Activated T-cell treated with anti-CD3 and anti-CD28 coated beads, Interleukin-2, amount 50 U/mL, for 24 hours (primary cell): Measurements from ENCODE around the gene LGALS9.

Source experiments
- DNase-seq: peaks from one replicate; pipeline ENCODE4 v3.0.0-alpha.2; 2020
- H3K27ac Mint-ChIP-seq: 2 replicates; pipeline ENCODE4 v1.8.0; 2020; ENCODE audit warnings: mild to moderate bottlenecking, mixed read lengths
- H3K27me3 Mint-ChIP-seq: 2 replicates; pipeline ENCODE4 v1.8.0; 2020; ENCODE audit warnings: mixed read lengths
- H3K36me3 Mint-ChIP-seq: 2 replicates; pipeline ENCODE4 v1.8.0; 2020; ENCODE audit warnings: low read depth, mixed read lengths
- H3K4me1 Mint-ChIP-seq: 2 replicates; pipeline ENCODE4 v1.8.0; 2020; ENCODE audit warnings: low read depth, mixed read lengths
- H3K4me3 Mint-ChIP-seq: 2 replicates; pipeline ENCODE4 v1.8.0; 2020; ENCODE audit warnings: mild to moderate bottlenecking, moderate library complexity, mixed read lengths
- H3K9me3 Mint-ChIP-seq: 2 replicates; pipeline ENCODE4 v1.8.0; 2020; ENCODE audit warnings: mixed read lengths

The LGALS9 gene

DNA sequence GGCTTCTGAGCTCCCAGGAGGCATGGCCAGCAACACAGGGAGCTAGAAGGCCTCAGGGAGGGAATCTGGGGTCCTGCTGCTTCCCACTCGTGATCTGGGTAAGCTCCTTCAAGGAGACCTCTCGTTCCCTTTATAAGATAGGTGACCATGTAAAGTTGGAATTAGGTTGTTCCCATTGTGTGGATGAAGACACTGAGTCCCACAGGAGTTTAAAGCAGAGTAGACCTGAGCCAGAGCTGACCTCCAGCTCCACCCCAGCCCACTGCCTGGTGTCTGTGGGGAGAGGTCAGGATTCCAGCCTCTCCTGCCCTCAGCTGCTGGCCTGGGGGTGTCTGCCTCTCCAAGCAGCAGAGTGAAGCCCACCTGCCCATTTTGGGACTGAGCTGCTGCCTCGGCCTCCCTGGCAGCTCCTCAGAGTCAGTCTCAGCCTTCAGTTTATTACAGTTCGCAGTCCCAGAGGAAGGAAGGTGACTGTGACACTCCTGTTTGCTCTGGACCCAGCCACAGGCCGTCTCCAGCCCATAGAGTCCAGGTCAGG, 33.1 kb upstream of the LGALS9 start:
- Mint-ChIP-seq H3K9me3 (no peaks in the 10 kb centered on the region), H3K4me3 (no peak overlapping the region), H3K36me3 (peaks cover 88% of the 10 kb centered on the region), H3K27ac (no peak overlapping the region), H3K27me3 (no peaks in the 10 kb centered on the region), H3K4me1 (peaks cover 38% of the 10 kb centered on the region)
- no peak for DNase-seq

DNA sequence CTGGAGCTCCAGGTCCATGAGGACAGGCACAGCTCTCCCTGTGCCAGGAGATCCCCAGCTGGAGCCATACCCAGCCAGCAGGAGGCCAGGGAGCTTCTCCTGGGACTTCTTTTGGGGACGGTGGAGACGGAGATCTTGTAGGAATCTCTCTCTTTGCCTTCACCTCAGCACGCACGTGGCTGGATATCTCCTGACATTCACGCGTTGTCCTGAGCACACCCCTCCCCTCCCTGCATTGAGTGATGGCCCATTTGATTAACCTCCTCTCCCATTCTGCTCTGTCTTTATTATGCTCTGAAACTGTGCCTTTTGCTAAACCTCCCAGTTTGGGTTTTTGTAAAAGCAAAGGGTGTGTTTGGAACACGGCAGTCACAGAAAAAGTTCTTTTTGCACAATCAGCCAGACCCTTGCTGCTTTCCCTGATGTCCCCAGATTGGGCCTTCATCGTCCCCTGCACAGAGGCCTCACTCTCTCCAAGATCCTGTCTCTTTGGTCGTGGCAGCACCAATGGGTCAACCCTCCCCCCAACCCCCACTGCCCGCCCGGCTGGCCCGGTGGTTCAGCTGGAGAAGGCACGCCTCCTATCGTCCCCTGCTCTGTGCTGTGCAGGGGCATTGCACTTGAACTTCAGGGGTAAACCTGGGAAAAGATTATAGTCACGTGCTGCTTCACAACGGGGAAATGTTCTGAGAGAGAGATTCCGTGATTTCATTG, 32.5 kb upstream of the LGALS9 start:
- H3K36me3 Mint-ChIP-seq = peaks cover 90% of the 10 kb centered on the region
- DNase-seq = no peak
- no peaks in the 10 kb centered on the region for H3K9me3 Mint-ChIP-seq
- H3K27ac Mint-ChIP-seq = peak overlapping the region; percentile 52
- no peaks in the 10 kb centered on the region for H3K27me3 Mint-ChIP-seq
- H3K4me1 Mint-ChIP-seq = peaks cover 41% of the 10 kb centered on the region
- H3K4me3 Mint-ChIP-seq = no peak overlapping the region

DNA sequence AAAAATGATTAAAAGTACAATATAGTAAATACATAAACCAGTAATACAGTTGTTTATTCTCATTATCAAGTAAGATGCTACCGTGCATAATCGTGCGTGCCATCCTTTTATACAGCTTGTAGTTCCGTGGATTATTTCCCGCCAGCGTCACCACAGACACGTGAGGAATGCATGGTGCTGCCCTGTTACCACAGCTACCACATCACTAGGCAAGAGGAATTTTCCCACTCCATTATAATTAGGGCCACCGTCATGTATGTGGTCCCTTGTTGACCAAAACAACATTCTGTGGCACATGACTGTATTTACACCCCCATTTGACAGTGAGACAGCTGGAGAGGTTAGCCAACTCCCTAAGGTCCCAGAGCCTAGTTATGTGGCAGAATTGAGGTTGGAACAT, 30.5 kb upstream of the LGALS9 start:
- Mint-ChIP-seq H3K4me3 (no peak overlapping the region), H3K4me1 (peaks cover 29% of the 10 kb centered on the region), H3K27ac (no peak overlapping the region), H3K27me3 (no peaks in the 10 kb centered on the region), H3K9me3 (no peaks in the 10 kb centered on the region), H3K36me3 (peaks cover 88% of the 10 kb centered on the region)
- DNase-seq = no peak

DNA sequence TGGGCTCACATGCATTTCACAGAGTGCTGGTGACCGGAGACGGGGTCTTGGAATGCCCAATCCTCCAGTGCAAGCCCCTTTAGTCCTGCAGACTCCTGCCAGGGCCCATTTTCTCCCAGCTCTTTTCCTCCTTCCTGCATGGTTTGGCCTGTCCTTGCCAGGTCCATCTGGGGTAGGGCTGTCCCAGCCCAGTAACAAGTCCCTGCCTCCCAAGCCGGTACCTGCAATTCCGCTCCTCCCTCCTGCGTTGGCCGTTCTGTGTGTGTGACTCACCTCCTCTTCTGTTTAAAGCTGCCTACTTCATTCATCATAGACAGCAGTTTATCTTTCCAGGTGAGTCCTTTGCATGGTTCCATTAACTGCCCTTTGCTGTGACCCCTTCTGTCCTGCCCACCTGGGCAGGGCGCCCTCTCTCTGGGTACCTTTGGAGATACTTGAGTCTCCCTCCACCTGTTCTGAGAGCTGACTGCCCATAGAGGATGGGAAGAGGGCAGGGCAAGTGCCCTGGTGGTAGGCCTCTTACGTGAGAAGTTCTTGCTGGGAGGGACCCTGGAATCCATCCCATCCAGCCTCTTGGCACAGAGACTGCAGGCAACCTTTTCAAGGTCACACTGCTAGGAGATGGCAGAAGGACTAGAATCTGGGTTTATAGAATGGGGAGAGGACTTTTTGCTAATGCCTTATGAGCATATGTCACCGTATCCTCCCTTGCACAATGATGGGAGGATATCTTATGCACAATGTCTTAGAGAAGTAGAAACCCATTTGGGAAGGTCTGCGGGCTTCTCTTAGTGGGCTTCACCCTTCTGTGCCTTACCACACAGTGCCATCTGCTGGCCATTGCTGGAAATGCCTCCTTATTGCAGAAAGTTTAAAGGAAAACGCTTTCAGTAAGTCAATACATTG, 29.7 kb upstream of the LGALS9 start:
- no peaks in the 10 kb centered on the region for H3K9me3 Mint-ChIP-seq
- peaks cover 24% of the 10 kb centered on the region for H3K4me1 Mint-ChIP-seq
- peak; percentile 86 for DNase-seq
- no peak overlapping the region for H3K27ac Mint-ChIP-seq
- H3K27me3 Mint-ChIP-seq = no peaks in the 10 kb centered on the region
- peaks cover 88% of the 10 kb centered on the region for H3K36me3 Mint-ChIP-seq
- H3K4me3 Mint-ChIP-seq = no peak overlapping the region

DNA sequence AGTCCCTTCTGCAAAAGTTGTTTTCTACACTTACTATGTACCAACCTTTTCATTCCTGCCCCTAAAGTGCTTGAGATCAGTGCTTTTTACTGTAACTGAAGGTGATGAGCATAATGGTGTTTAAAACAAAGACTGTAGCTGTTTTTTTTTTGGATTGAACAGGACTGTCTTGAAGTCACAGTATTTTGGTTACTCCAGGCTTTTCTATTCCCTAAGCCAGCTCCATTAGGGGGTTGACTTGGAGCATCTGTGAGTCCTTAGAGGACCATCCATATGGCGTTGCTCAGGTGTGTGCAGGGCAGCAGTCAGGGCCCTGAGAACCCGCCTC, 29.0 kb upstream of the LGALS9 start:
- DNase-seq = no peak
- peaks cover 87% of the 10 kb centered on the region for H3K36me3 Mint-ChIP-seq
- H3K27ac Mint-ChIP-seq = peak overlapping the region; percentile 15
- H3K27me3 Mint-ChIP-seq = no peaks in the 10 kb centered on the region
- H3K9me3 Mint-ChIP-seq = no peaks in the 10 kb centered on the region
- no peak overlapping the region for H3K4me3 Mint-ChIP-seq
- H3K4me1 Mint-ChIP-seq = peaks cover 24% of the 10 kb centered on the region

DNA sequence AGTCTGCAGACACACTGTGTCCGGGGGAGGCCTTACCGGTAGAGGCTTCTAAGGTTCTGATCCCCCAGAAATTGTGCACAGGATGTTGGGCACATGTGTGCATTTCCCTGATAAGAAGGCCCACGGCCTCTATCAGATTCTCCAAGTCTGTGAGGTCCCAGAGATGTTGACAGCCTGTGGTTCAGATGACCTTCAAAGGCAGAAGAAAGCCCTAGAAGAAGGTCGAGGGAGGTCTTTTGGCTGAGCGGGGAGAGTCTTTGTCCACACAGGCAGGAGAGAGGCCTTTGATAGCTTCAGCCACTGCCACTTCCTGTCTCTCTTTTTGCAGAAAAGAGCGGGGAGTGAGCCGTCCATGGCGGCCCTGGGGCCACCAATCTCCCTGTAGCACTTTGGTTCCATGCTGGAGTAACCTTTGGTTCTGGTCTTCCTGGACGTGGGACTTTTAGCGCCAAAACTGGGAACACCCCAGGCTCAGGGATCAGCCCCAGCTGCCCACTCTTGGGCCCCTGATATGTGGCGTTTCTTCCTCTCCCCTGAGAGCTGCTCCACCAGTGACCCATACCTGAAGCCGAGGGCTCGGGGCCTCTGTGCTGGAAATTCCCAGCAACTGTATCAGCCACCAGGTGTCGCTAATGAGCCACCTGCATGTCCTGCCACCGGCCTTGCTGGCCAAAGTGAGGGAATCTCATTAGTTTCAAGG, 28.1 kb upstream of the LGALS9 start:
- H3K4me3 Mint-ChIP-seq = no peak overlapping the region
- no peaks in the 10 kb centered on the region for H3K27me3 Mint-ChIP-seq
- peaks cover 87% of the 10 kb centered on the region for H3K36me3 Mint-ChIP-seq
- no peak overlapping the region for H3K27ac Mint-ChIP-seq
- DNase-seq = peak; percentile 81
- H3K4me1 Mint-ChIP-seq = peaks cover 28% of the 10 kb centered on the region
- H3K9me3 Mint-ChIP-seq = no peaks in the 10 kb centered on the region

DNA sequence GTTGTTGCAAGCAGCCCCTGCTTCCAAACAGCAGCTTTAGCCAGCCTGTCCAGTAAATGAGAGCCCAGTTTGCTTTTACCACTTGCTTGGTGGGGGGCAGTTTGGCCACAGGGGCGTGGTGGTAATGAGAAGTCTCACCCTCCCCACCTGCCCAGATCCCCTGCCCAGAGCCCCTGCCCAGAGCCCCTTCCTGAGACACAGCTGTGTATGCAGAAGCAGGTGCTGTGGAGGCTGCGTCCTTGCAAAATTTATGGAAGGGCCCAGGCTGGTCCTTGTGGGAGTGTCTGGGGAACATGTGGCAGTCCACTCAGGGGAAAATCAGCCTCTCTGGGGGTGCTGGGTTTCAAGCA, 27.6 kb upstream of the LGALS9 start:
- no peaks in the 10 kb centered on the region for H3K27me3 Mint-ChIP-seq
- no peak for DNase-seq
- H3K36me3 Mint-ChIP-seq = peaks cover 87% of the 10 kb centered on the region
- no peak overlapping the region for H3K27ac Mint-ChIP-seq
- H3K9me3 Mint-ChIP-seq = no peaks in the 10 kb centered on the region
- H3K4me1 Mint-ChIP-seq = peaks cover 33% of the 10 kb centered on the region
- H3K4me3 Mint-ChIP-seq = no peak overlapping the region

DNA sequence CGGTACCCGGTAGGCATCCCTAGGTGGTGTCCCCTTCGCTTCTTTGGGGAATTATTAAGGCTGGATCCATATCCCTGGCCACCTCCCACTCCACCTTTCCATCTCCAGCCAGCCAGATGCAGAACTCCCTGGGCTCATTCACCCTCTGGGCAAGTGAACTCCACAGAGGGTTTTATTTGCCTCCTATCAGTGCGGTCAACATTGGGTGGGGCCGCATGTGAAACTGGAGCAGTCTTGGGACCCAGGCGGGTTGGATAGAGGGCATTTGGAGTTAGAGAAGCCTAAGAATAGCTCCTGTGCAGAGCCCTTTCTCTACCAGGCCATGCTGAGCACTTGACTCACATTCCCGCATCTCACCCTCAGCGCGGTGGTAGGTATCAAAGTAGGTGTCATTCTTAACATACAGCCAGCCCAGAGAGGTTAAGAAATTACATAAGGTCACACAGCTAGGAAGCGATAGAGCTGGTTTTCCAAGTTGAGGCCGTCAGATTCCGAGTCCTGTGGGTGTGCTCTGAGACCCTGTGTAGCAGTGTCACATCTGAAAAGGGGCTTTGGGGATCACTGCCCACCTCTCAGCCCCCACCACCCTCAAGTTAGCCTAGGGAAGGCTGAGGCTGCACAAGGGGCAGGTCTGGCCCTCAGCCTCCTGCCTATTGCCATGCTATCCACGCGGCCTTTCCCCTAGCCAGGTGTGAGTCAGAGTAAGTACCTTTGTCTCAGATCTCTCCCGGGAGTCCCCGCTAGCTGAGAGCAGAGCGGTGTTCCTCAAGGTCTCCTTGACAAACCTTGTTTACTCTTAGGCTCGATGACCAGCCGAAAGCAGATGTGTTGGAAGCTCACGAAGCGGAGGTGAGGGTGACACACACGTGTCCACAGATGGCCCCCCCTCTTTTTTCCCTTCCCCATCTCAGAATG, 26.9 kb upstream of the LGALS9 start:
- peaks cover 34% of the 10 kb centered on the region for H3K4me1 Mint-ChIP-seq
- no peak overlapping the region for H3K4me3 Mint-ChIP-seq
- H3K9me3 Mint-ChIP-seq = no peaks in the 10 kb centered on the region
- no peaks in the 10 kb centered on the region for H3K27me3 Mint-ChIP-seq
- peaks cover 88% of the 10 kb centered on the region for H3K36me3 Mint-ChIP-seq
- no peak overlapping the region for H3K27ac Mint-ChIP-seq
- no peak for DNase-seq

DNA sequence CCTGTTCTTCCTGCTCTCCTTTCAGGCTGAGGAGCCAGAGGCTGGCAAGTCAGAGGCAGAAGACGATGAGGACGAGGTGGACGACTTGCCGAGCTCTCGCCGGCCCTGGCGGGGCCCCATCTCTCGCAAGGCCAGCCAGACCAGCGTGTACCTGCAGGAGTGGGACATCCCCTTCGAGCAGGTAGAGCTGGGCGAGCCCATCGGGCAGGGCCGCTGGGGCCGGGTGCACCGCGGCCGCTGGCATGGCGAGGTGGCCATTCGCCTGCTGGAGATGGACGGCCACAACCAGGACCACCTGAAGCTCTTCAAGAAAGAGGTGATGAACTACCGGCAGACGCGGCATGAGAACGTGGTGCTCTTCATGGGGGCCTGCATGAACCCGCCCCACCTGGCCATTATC, 25.6 kb upstream of the LGALS9 start:
- Mint-ChIP-seq H3K36me3 (peaks cover 96% of the 10 kb centered on the region), H3K27me3 (no peaks in the 10 kb centered on the region), H3K4me1 (peaks cover 31% of the 10 kb centered on the region), H3K27ac (no peak overlapping the region), H3K9me3 (no peaks in the 10 kb centered on the region), H3K4me3 (no peak overlapping the region)
- DNase-seq = no peak

DNA sequence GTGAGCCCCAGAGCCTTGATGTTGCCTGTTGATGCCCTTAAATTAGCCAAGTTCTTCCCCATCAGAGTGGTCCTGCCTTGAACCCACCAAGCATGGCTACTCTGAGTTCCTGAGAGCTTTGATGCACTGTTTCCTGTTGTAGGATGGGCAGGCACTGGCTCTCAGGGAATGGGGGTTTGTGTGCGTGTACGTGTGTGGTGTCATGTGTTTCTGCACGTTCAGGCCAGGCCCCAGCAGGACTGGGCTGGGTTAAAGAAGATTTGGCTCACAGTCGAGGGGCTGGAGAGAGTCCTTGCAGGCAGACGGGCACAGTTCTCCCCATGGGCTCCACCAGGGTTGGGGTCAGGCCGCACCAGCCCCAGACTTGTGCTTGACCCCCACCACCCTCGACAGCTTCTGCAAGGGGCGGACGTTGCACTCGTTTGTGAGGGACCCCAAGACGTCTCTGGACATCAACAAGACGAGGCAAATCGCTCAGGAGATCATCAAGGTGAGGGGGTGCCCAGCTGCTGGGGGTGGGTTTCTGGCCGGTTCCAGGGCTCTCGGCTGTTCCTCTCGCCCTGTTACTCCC, 23.4 kb upstream of the LGALS9 start:
- Mint-ChIP-seq H3K27me3 (no peaks in the 10 kb centered on the region), H3K27ac (peak overlapping the region; percentile 57), H3K4me1 (peaks cover 27% of the 10 kb centered on the region), H3K4me3 (no peak overlapping the region), H3K36me3 (peaks cover 94% of the 10 kb centered on the region), H3K9me3 (no peaks in the 10 kb centered on the region)
- no peak for DNase-seq

DNA sequence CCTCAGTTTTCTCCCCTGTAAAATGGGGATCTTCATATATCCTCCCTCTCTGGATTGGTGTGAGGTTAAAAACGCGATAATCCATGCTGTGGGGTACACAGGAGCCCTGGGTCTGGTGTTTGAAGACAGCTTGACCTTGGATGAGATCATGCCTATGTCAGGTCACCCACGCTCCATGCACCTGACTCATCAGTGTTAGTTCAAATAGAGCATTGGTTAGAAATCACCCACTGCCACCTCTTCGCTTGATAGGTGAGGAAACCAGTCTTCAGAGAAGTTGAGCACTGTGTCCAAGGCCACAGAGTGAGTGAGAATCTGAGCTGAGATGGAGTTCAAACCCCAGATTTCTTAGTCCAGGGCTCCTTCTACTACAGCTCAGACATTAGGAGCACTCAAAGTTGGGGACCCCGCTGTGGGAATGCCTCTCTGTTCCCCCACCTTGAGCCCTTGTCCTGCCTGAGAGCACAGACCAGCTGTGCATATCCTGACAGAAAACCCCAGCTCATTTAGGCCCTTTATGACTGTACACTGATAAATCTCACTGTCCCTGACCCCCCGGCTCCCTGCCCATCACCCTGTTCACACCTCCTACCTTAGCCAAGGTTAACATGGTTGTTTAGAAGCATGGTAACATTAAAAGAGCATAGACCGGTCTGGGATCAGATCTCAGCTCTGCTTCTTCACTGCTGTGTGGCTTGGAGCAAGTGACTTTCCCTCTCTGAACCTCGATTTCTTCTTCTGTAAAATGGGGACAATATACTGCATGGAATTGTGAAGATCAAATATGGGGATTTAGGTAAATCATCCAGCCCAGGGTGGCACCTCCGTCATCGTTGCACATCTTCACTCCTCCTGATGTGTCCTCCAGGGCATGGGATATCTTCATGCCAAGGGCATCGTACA, 22.4 kb upstream of the LGALS9 start:
- H3K9me3 Mint-ChIP-seq = no peaks in the 10 kb centered on the region
- H3K27ac Mint-ChIP-seq = peak overlapping the region; percentile 56
- H3K27me3 Mint-ChIP-seq = no peaks in the 10 kb centered on the region
- H3K4me3 Mint-ChIP-seq = no peak overlapping the region
- peaks cover 24% of the 10 kb centered on the region for H3K4me1 Mint-ChIP-seq
- peaks cover 94% of the 10 kb centered on the region for H3K36me3 Mint-ChIP-seq
- DNase-seq = no peak

DNA sequence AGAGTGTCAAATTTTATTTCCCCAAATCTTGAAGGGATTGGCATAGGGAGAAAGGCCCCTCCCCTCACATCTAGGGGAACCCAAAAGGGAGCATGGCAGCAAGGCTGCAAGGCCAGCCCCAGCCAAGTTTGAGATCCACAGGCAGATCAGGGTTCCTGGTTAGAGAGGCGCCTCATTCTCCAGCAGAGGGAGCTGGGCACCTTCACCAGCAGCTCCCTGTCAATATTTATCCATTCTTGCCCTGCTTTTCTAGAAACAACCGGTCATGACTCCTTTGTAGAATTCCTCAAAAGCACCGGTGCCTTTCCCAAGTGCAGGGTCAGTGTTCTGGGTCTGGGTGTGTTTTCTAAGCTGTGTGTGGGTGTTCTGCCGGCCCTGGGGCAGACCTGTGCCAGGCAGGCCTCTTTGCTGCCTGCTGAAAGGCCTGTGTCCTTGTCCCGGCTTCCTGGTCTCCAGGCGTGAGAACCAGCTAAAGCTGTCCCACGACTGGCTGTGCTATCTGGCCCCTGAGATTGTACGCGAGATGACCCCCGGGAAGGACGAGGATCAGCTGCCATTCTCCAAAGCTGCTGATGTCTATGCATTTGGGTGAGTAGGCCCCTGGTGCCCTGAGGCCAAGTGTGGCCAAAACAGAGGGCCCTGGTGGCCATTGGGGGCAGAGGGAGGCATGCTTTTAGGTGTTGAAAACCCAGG, 21.2 kb upstream of the LGALS9 start:
- H3K9me3 Mint-ChIP-seq = no peaks in the 10 kb centered on the region
- no peaks in the 10 kb centered on the region for H3K27me3 Mint-ChIP-seq
- H3K4me3 Mint-ChIP-seq = no peak overlapping the region
- peak overlapping the region; percentile 30 for H3K27ac Mint-ChIP-seq
- peaks cover 94% of the 10 kb centered on the region for H3K36me3 Mint-ChIP-seq
- DNase-seq = no peak
- H3K4me1 Mint-ChIP-seq = peaks cover 24% of the 10 kb centered on the region
